Measurements from ENCODE around the gene ZNF490. TPM values are rescaled to one million over a fixed set of nuclear protein-coding genes. Genes with fewer than 3 reads are reported as not detected.
"Not testable (repeated sequence)": the region's sequence is repeated elsewhere in the genome, so short reads cannot be mapped to it uniquely, and the experiment has no call there.

ZNF490 gene
- polyA plus RNA-seq, 2 of the 4 experiments (the other 2 are of a cell fraction): 0.57 to 2.4 TPM

GRCh38 chr19:12578641-12579040 lies 32.0 kb downstream of the ZNF490 start:
- ChIA-PET CTCF (no interaction called here), POLR2A (no interaction called here)
- Histone ChIP-seq H3K4me3 (no peak overlapping the region), H3K4me2 (no peak overlapping the region), H3K9me3 (peaks cover 76% of the 10 kb centered on the region), H3K27ac (no peak overlapping the region), H3K4me1 (no peaks in the 10 kb centered on the region)
- ATAC-seq (no peak), FAIRE-seq (no peak), DNase-seq (ENCODE audit: low read depth in 1 of 2, low spot score in 1 of 2) (no peak)
- TF ChIP-seq FOXS1 (CRISPR knock-in tag; IDR thresholded peaks at IDR 0.05) (no peak), HOXA7 (CRISPR knock-in tag; IDR thresholded peaks at IDR 0.05) (no peak), JUNB (IDR thresholded peaks at IDR 0.05) (no peak), NPAS2 (CRISPR knock-in tag; IDR thresholded peaks at IDR 0.05; ENCODE audit: borderline replicate concordance) (no peak)
- 93% methylated on average over 10 of the region's 10 CpGs for WGBS (ENCODE audit: missing lambda C conversion rate)

DNA sequence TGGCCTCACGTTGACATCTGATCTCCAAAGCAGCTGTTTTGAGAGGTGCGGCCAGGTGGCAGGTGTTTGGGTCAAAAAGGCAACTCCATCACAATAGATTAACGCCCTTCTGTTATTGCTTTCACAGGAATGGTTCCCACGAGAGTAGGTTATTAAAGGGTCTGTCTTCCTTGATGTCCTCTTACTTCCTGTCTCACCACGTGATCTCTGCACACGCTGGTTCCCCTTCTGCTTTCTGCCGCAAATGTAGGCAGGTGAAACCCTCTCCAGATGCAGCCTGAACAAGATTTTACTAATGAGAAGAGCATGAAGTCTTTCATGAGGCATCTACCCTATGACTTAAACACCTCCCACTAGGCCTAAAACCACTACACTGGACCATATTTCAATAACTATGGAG lies 36.6 kb downstream of the ZNF490 start:
- no peak overlapping the region for H3K27ac ChIP-seq
- TF ChIP-seq EP300 (IDR thresholded peaks at IDR 0.05) (no peak), MYC (IDR thresholded peaks at IDR 0.05; ENCODE audit: borderline replicate concordance, low read length) (no peak), EHMT2 (IDR thresholded peaks at IDR 0.05; ENCODE audit: low read depth) (no peak), HDAC2 (IDR thresholded peaks at IDR 0.05) (no peak), POLR2A (IDR thresholded peaks at IDR 0.05; ENCODE audit: low read length) (no peak), CBX2 (IDR thresholded peaks at IDR 0.05; ENCODE audit: borderline replicate concordance, low read depth) (no peak), SREBF2 (IDR thresholded peaks at IDR 0.05) (no peak), CEBPB (IDR thresholded peaks at IDR 0.05) (no peak), BHLHE40 (IDR thresholded peaks at IDR 0.05; ENCODE audit: low read depth, low read length) (no peak), RARB (CRISPR knock-in tag; IDR thresholded peaks at IDR 0.05) (no peak), CHD2 (IDR thresholded peaks at IDR 0.05; ENCODE audit: low read length, partially characterized antibody) (no peak), CHD4 (IDR thresholded peaks at IDR 0.05; ENCODE audit: borderline replicate concordance) (no peak), ZSCAN20 (CRISPR knock-in tag; IDR thresholded peaks at IDR 0.05) (no peak), HEYL (CRISPR knock-in tag; IDR thresholded peaks at IDR 0.05) (no peak), ESRRA (IDR thresholded peaks at IDR 0.05; ENCODE audit: borderline replicate concordance, low read length) (no peak), NFE2L2 (conservative IDR thresholded peaks at IDR 0.05; ENCODE audit: low read length) (no peak), CBX8 (IDR thresholded peaks at IDR 0.05) (no peak), SMC3 (IDR thresholded peaks at IDR 0.05) (no peak), TFCP2L1 (CRISPR knock-in tag; IDR thresholded peaks at IDR 0.05) (no peak)
- H3K4me1 ChIP-seq: no peaks in the 10 kb centered on the region
- no peak overlapping the region for H3K4me3 ChIP-seq
- H3K4me2 ChIP-seq: no peak overlapping the region
- ATAC-seq: no peak
- ChIA-PET POLR2A (interaction anchor here (1.0 kb wide), 1 partner anchor 37 kb away, joined by 3 read pairs; no protein-coding TSS in a partner anchor), CTCF (interaction anchor here (0.6 kb wide), 1 partner anchor 220 kb away, joined by 4 read pairs; no protein-coding TSS in a partner anchor)
- no peak for DNase-seq (ENCODE audit: low read depth in 1 of 2, low spot score in 1 of 2)
- peaks cover 39% of the 10 kb centered on the region; the same call in 2 of the 3 replicates for H3K9me3 ChIP-seq
- WGBS (ENCODE audit: missing lambda C conversion rate): 58% methylated on average over 7 of the region's 7 CpGs
- FAIRE-seq: no peak

GRCh38 chr19:12567951-12568350 lies 42.7 kb downstream of the ZNF490 start:
- TF ChIP-seq FOSB (CRISPR knock-in tag; IDR thresholded peaks at IDR 0.05): no peak
- no peak for TF ChIP-seq MAZ (IDR thresholded peaks at IDR 0.05; ENCODE audit: borderline replicate concordance, low read depth, low read length)
- TF ChIP-seq RFX5 (IDR thresholded peaks at IDR 0.05): no peak
- no peak for TF ChIP-seq GATA3 (IDR thresholded peaks at IDR 0.05; ENCODE audit: borderline replicate concordance)
- TF ChIP-seq HDAC2 (IDR thresholded peaks at IDR 0.05): no peak
- TF ChIP-seq MAX (IDR thresholded peaks at IDR 0.05): no peak
- no peak for TF ChIP-seq RCOR1 (IDR thresholded peaks at IDR 0.05; ENCODE audit: low read depth, low read length)
- TF ChIP-seq CEBPB (IDR thresholded peaks at IDR 0.05): no peak
- no peak for TF ChIP-seq RAD21 (conservative IDR thresholded peaks at IDR 0.05 in 1 of 2, IDR thresholded peaks at IDR 0.05 in 1 of 2)
- TF ChIP-seq JUNB (IDR thresholded peaks at IDR 0.05): no peak
- no peak for TF ChIP-seq ZC3H11A (IDR thresholded peaks at IDR 0.05)
- no peak for TF ChIP-seq ELK1 (IDR thresholded peaks at IDR 0.05; ENCODE audit: low read depth, low read length)
- FAIRE-seq (no peak), DNase-seq (ENCODE audit: low read depth in 1 of 2, low spot score in 1 of 2) (no peak), ATAC-seq (no peak)
- ChIA-PET CTCF (no interaction called here), POLR2A (no interaction called here)
- no peaks in the 10 kb centered on the region; the same call in 2 of the 3 replicates for H3K9me3 ChIP-seq
- H3K4me2 ChIP-seq: no peak overlapping the region
- H3K4me1 ChIP-seq: no peaks in the 10 kb centered on the region
- H3K4me3 ChIP-seq: no peak overlapping the region
- no peak overlapping the region for H3K27ac ChIP-seq
- WGBS (ENCODE audit: missing lambda C conversion rate): 60% methylated on average over 4 of the region's 4 CpGs

DNA sequence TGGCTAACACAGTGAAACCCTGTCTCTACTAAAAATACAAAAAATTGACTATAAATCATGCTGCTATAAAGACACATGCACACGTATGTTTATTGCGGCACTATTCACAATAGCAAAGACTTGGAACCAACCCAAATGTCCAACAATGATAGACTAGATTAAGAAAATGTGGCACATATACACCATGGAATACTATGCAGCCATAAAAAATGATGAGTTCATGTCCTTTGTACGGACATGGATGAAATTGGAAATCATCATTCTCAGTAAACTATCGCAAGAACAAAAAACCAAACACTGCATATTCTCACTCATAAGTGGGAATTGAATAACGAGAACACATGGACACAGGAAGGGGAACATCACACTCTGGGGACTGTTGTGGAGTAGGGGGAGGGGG lies 44.2 kb downstream of the ZNF490 start:
- H3K4me2 ChIP-seq; H3K4me1 ChIP-seq; DNase-seq (ENCODE audit: low read depth in 1 of 2, low spot score in 1 of 2); ATAC-seq; FAIRE-seq; POLR2A ChIA-PET; H3K4me3 ChIP-seq; H3K9me3 ChIP-seq; CTCF ChIA-PET; H3K27ac ChIP-seq: not testable (repeated sequence)
- WGBS (ENCODE audit: missing lambda C conversion rate): 68% methylated on average over 5 of the region's 5 CpGs
